K562 (cell line): ENCODE results near the gene PRRC2A. TPM values are rescaled to one million over a fixed set of nuclear protein-coding genes. Genes with fewer than 3 reads are reported as not detected.

Experiments used
- C11orf30 ChIP-seq: fragments of 450-650 bp; IDR thresholded peaks from 2 replicates; pipeline ENCODE4 v1.6.1; 2016; ENCODE audit warnings: low read depth, mild to moderate bottlenecking
- ELF2 ChIP-seq: fragments of 250-450 bp; sonication (Bioruptor Pico); IDR thresholded peaks from 2 replicates; pipeline ENCODE4 v1.5.0; 2021; ENCODE audit warnings: mild to moderate bottlenecking
- EWSR1 ChIP-seq: fragments of 450-650 bp; IDR thresholded peaks from 2 replicates; pipeline ENCODE4 v1.6.1; 2018; ENCODE audit warnings: borderline replicate concordance, mild to moderate bottlenecking, low read depth, moderate library complexity; ENCODE audit not compliant: partially characterized antibody
- HNRNPK ChIP-seq: fragments of 200-400 bp; formaldehyde crosslinking; IDR thresholded peaks from one replicate; pipeline ENCODE4 v1.6.1; 2018; ENCODE audit warnings: mild to moderate bottlenecking, low read depth, low read length; ENCODE audit not compliant: poor library complexity, severe bottlenecking
- MCM5 ChIP-seq: fragments of 450-650 bp; IDR thresholded peaks from 2 replicates; pipeline ENCODE4 v1.6.1; 2016; ENCODE audit warnings: low read depth
- NFATC3 ChIP-seq: fragments of 450-650 bp; IDR thresholded peaks from 2 replicates; pipeline ENCODE4 v1.6.1; 2017; ENCODE audit warnings: mild to moderate bottlenecking
- RAD21 ChIP-seq, 2 experiments: fragments of 250-450 bp in 1 of 2; fragments of 450-650 bp in 1 of 2; sonication (Bioruptor Pico) in 1 of 2; formaldehyde crosslinking in 1 of 2; IDR thresholded peaks in 1 of 2; conservative IDR thresholded peaks in 1 of 2; 2 replicates each; pipeline versions ENCODE4 v1.4.0 to v1.8.0; 2020 to 2022; ENCODE audit warnings: mild to moderate bottlenecking in 2 of 2, moderate library complexity in 1 of 2
- RAD51 ChIP-seq: fragments of 450-650 bp; IDR thresholded peaks from 2 replicates; pipeline ENCODE4 v1.7.1; 2016; ENCODE audit warnings: low read depth, mild to moderate bottlenecking, borderline replicate concordance
- RREB1 ChIP-seq: fragments of 250-450 bp; sonication (Bioruptor Pico); IDR thresholded peaks from 2 replicates; pipeline ENCODE4 v1.4.0; 2020
- STAG1 ChIP-seq: sonication (generic); formaldehyde crosslinking; IDR thresholded peaks from 2 replicates; pipeline ENCODE4 v1.5.0; 2020; ENCODE audit warnings: missing genetic modification reagents, borderline replicate concordance
- TOE1 ChIP-seq, 2 experiments: fragments of 450-650 bp in 1 of 2; sonication (generic) in 1 of 2; formaldehyde crosslinking in 1 of 2; IDR thresholded peaks; 2 replicates each; pipeline versions ENCODE4 v1.7.1 to v1.8.0; 2016 to 2022; ENCODE audit warnings: borderline replicate concordance in 2 of 2, mild to moderate bottlenecking in 2 of 2, antibody characterized with exemption in 1 of 2, inconsistent platforms in 1 of 2, low read depth in 1 of 2, missing genetic modification reagents in 1 of 2, moderate library complexity in 1 of 2
- ZNF217 ChIP-seq: sonication (generic); formaldehyde crosslinking; IDR thresholded peaks from 2 replicates; pipeline ENCODE4 v1.8.0; 2022; ENCODE audit warnings: mild to moderate bottlenecking, missing genetic modification reagents
- polyA plus RNA-seq, 8 experiments: library from polyadenylated mRNA; depleted of rRNA in 4 of 8; stranded (reverse) in 5 of 8; unstranded in 3 of 8; fragments of >200 nt; fragmentation: Nextera tagmentation in 2 of 8; fragmentation: Illumina TruSeq in 1 of 8; extraction: Ambion mirVana in 2 of 8; extraction: Trizol in 1 of 8; gene quantifications; 2 replicates each; pipeline versions ENCODE4 v1.2.1 to v1.2.3, GENCODE V29; 2011 to 2014; ENCODE audit warnings: inconsistent platforms in 1 of 8, missing spikeins in 1 of 8
- total RNA-seq, 7 experiments: library from RNA; depleted of rRNA in 6 of 7; stranded (reverse); fragments of >200 nt in 6 of 7; fragmentation: Illumina TruSeq in 2 of 7; extraction: Trizol in 2 of 7; gene quantifications; 2 replicates each; pipeline versions ENCODE4 v1.2.1 to v1.2.3, GENCODE V29; 2011 to 2021; ENCODE audit warnings: low replicate concordance in 1 of 7
- TF ChIP-seq, protein P1 (sequence below): sonication (generic); formaldehyde crosslinking; IDR thresholded peaks from 2 replicates; pipeline ENCODE4 v1.8.0; 2022; ENCODE audit warnings: missing genetic modification reagents, mild to moderate bottlenecking, moderate library complexity, borderline replicate concordance
- TF ChIP-seq, protein P2 (sequence below): sonication (generic); formaldehyde crosslinking; IDR thresholded peaks from 2 replicates; pipeline ENCODE4 v1.8.1; 2023; ENCODE audit warnings: mild to moderate bottlenecking, missing genetic modification reagents
- TF ChIP-seq, protein P3 (sequence below): fragments of 250-450 bp; sonication (Bioruptor Pico); IDR thresholded peaks from 2 replicates; pipeline ENCODE4 v1.8.0; 2021; ENCODE audit warnings: mild to moderate bottlenecking, moderate library complexity

PRRC2A gene
- total and polyA plus RNA-seq, 9 of the 15 experiments (the other 6 are each of a cell fraction or from before 2014, with no cell fraction given): 1.0 to 332 (median 63.0) TPM

GRCh38 chr6:31660381-31661261, 40.1 kb downstream of the PRRC2A start, which contains the start of gene C6orf47 (continued):
- 0 out of 2 replicates have a peak, but pooled peaks have one; percentile 29 for TF ChIP-seq RREB1 (CRISPR knock-in tag)
- TF ChIP-seq NFATC3: peak; percentile 81; the same call in 1 of the 2 replicates
- TF ChIP-seq HNRNPK: no peak
- TF ChIP-seq C11orf30: no peak
- TF ChIP-seq ELF2 (CRISPR knock-in tag): peak; percentile 97
- TF ChIP-seq, protein P1, sequence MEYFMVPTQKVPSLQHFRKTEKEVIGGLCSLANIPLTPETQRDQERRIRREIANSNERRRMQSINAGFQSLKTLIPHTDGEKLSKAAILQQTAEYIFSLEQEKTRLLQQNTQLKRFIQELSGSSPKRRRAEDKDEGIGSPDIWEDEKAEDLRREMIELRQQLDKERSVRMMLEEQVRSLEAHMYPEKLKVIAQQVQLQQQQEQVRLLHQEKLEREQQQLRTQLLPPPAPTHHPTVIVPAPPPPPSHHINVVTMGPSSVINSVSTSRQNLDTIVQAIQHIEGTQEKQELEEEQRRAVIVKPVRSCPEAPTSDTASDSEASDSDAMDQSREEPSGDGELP (CRISPR knock-in tag): peak; percentile 96
- TF ChIP-seq, protein P2, sequence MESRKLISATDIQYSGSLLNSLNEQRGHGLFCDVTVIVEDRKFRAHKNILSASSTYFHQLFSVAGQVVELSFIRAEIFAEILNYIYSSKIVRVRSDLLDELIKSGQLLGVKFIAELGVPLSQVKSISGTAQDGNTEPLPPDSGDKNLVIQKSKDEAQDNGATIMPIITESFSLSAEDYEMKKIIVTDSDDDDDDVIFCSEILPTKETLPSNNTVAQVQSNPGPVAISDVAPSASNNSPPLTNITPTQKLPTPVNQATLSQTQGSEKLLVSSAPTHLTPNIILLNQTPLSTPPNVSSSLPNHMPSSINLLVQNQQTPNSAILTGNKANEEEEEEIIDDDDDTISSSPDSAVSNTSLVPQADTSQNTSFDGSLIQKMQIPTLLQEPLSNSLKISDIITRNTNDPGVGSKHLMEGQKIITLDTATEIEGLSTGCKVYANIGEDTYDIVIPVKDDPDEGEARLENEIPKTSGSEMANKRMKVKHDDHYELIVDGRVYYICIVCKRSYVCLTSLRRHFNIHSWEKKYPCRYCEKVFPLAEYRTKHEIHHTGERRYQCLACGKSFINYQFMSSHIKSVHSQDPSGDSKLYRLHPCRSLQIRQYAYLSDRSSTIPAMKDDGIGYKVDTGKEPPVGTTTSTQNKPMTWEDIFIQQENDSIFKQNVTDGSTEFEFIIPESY: 0 out of 2 replicates have a peak, but pooled peaks have one; percentile 35
- TF ChIP-seq RAD51: no peak
- no peak for TF ChIP-seq EWSR1
- no peak for TF ChIP-seq TOE1 (IDR thresholded peaks at IDR 0.05; ENCODE audit: borderline replicate concordance)
- TF ChIP-seq TOE1 (CRISPR knock-in tag; IDR thresholded peaks at IDR 0.05; ENCODE audit: borderline replicate concordance, low read depth): no peak; the same call in 1 of the 2 replicates
- TF ChIP-seq MCM5: no peak
- TF ChIP-seq STAG1 (CRISPR knock-in tag): no peak
- no peak for TF ChIP-seq ZNF217 (CRISPR knock-in tag)
- TF ChIP-seq, protein P3, sequence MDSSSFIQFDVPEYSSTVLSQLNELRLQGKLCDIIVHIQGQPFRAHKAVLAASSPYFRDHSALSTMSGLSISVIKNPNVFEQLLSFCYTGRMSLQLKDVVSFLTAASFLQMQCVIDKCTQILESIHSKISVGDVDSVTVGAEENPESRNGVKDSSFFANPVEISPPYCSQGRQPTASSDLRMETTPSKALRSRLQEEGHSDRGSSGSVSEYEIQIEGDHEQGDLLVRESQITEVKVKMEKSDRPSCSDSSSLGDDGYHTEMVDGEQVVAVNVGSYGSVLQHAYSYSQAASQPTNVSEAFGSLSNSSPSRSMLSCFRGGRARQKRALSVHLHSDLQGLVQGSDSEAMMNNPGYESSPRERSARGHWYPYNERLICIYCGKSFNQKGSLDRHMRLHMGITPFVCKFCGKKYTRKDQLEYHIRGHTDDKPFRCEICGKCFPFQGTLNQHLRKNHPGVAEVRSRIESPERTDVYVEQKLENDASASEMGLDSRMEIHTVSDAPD (CRISPR knock-in tag): no peak
- peak; percentile 5 to 28; a peak in 3 of 4 replicates for TF ChIP-seq RAD21 (CRISPR knock-in tag; conservative IDR thresholded peaks at IDR 0.05 in 1 of 2, IDR thresholded peaks at IDR 0.05 in 1 of 2)
